Measurements from ENCODE around the gene OPTN. TPM values are rescaled to one million over a fixed set of nuclear protein-coding genes. Genes with fewer than 3 reads are reported as not detected.

Gene OPTN
- total and polyA plus RNA-seq, 10 of the 15 experiments (the other 5 are each of a cell fraction or from before 2014, with no cell fraction given) = 15.2 to 42.4 (median 25.5) TPM

GRCh38 chr10:13095094-13095493, 4.9 kb upstream of the OPTN start:
- Histone ChIP-seq H3K79me2 (ENCODE audit: control insufficient read depth, insufficient read depth, low read length) (no peaks in the 10 kb centered on the region; the same call in 1 of the 2 replicates), H3K27ac (ENCODE audit: control insufficient read depth, insufficient read depth) (no peak overlapping the region), H3K4me3 (no peak overlapping the region), H4K20me1 (ENCODE audit: control insufficient read depth, insufficient read depth) (no peaks in the 10 kb centered on the region), H3K27me3 (replicated peaks in 1 of 2; ENCODE audit: control insufficient read depth in 2 of 2, insufficient read depth in 2 of 2, low read length in 1 of 2) (no peaks in the 10 kb centered on the region), H3K36me3 (ENCODE audit: control insufficient read depth in 2 of 2, insufficient read depth in 2 of 2, low read length in 1 of 2) (no peaks in the 10 kb centered on the region), H3K4me2 (ENCODE audit: control insufficient read depth, insufficient read depth) (no peak overlapping the region), H3K4me1 (ENCODE audit: control insufficient read depth, insufficient read depth, low read length) (no peaks in the 10 kb centered on the region), H2AFZ (ENCODE audit: control insufficient read depth, low read depth, low read length) (no peak overlapping the region), H3K9me3 (replicated peaks; ENCODE audit: control insufficient read depth, insufficient read depth, low read length) (no peaks in the 10 kb centered on the region), H3K9ac (ENCODE audit: control insufficient read depth, insufficient read depth, low read length) (no peak overlapping the region)
- ChIA-PET CTCF (interaction anchor here (0.6 kb wide), 1 partner anchor 1063 kb away, joined by 3 read pairs; no protein-coding TSS in a partner anchor), RAD21 (ENCODE audit: unreplicated experiment) (no interaction called here), POLR2A (no interaction called here), SMC1A (ENCODE audit: uncharacterized antibody, unreplicated experiment) (no interaction called here)
- TF ChIP-seq RELB (IDR thresholded peaks at IDR 0.05; ENCODE audit: low read depth) = no peak
- TF ChIP-seq, protein P1, sequence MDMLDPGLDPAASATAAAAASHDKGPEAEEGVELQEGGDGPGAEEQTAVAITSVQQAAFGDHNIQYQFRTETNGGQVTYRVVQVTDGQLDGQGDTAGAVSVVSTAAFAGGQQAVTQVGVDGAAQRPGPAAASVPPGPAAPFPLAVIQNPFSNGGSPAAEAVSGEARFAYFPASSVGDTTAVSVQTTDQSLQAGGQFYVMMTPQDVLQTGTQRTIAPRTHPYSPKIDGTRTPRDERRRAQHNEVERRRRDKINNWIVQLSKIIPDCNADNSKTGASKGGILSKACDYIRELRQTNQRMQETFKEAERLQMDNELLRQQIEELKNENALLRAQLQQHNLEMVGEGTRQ (IDR thresholded peaks at IDR 0.05; ENCODE audit: borderline replicate concordance, low read depth, low read length) = no peak
- no peak for TF ChIP-seq CREM (IDR thresholded peaks at IDR 0.05; ENCODE audit: low read depth)
- TF ChIP-seq CTCF (IDR thresholded peaks at IDR 0.05 in 2 of 3, conservative IDR thresholded peaks at IDR 0.05 in 1 of 3; ENCODE audit: control insufficient read depth in 2 of 3, extremely low read depth in 1 of 3, insufficient read depth in 1 of 3, low read depth in 3 of 3, low read length in 3 of 3) = no peak
- no peak for TF ChIP-seq NFIC (IDR thresholded peaks at IDR 0.05; ENCODE audit: low read depth, low read length)
- FAIRE-seq (no peak), DNase-seq (ENCODE audit: low read depth, low spot score) (no peak), ATAC-seq (no peak)
- in situ Hi-C loops (cut with MboI) = no loop called here
- WGBS (ENCODE audit: insufficient coverage, insufficient replicate concordance, low lambda C conversion rate, missing lambda C conversion rate) = 29% methylated on average over 3 of the region's 3 CpGs
- intact Hi-C loops (cut with micrococcal nuclease; ENCODE audit: unreplicated experiment) = no loop called here
- no TSS peak for BruUV-seq (replicated peaks)
